ENCODE measurements around the gene XIRP2. TPM values are rescaled to one million over a fixed set of nuclear protein-coding genes. Genes with fewer than 3 reads are reported as not detected.

The XIRP2 gene
- total and polyA plus RNA-seq, 2 of the 13 experiments (the other 11 are each of a cell fraction or from before 2014, with no cell fraction given), result 0.04 to 0.05 TPM

GRCh38 chr2:166870346-166870745, 17.9 kb upstream of the XIRP2 start:
- H3K36me3 ChIP-seq (replicated peaks in 1 of 2; ENCODE audit: control insufficient read depth in 1 of 2, insufficient read depth in 2 of 2, low read length in 2 of 2), result no peaks in the 10 kb centered on the region
- H3K4me3 ChIP-seq (replicated peaks in 1 of 3; ENCODE audit: insufficient read depth in 1 of 3, low read depth in 2 of 3, low read length in 3 of 3), result no peak overlapping the region
- in situ Hi-C loops (cut with HindIII; ENCODE audit: extremely low pct_ligation_motif_present, low pct_unique_long_range_greater_than_20kb), result no loop called here
- TF ChIP-seq PHF21A (CRISPR knock-in tag; IDR thresholded peaks at IDR 0.05) (no peak), ZNF280D (CRISPR knock-in tag; IDR thresholded peaks at IDR 0.05) (no peak), SOX6 (IDR thresholded peaks at IDR 0.05) (no peak), SOX6 (CRISPR knock-in tag; IDR thresholded peaks at IDR 0.05) (no peak), ZBTB49 (CRISPR knock-in tag; IDR thresholded peaks at IDR 0.05; ENCODE audit: borderline replicate concordance) (no peak), ZNF274 (CRISPR knock-in tag; IDR thresholded peaks at IDR 0.05) (no peak), PAXIP1 (CRISPR knock-in tag; conservative IDR thresholded peaks at IDR 0.05) (no peak)
- no peaks in the 10 kb centered on the region for H3K79me2 ChIP-seq (ENCODE audit: insufficient read depth, low read length)
- no peaks in the 10 kb centered on the region for H3K9me3 ChIP-seq (ENCODE audit: low read length)
- no peak overlapping the region for H3K4me2 ChIP-seq (ENCODE audit: low read depth, low read length)
- no peak overlapping the region for H3K27ac ChIP-seq (ENCODE audit: extremely low read length, insufficient read depth, low read length)
- H2AFZ ChIP-seq (ENCODE audit: low read length), result no peak overlapping the region
- H4K20me1 ChIP-seq (ENCODE audit: insufficient read depth, low read length), result no peaks in the 10 kb centered on the region
- 2% methylated on average over 1 of the region's 1 CpG for WGBS (ENCODE audit: low lambda C conversion rate)
- CTCF ChIA-PET (ENCODE audit: low intra/inter-chr PET ratio, low total read pairs), result no interaction called here
- intact Hi-C loops (cut with micrococcal nuclease; ENCODE audit: unreplicated experiment), result no loop called here
- DNase-seq (ENCODE audit: low spot score) (no peak), ATAC-seq (no peak), FAIRE-seq (no peak)
- H3K9ac ChIP-seq (ENCODE audit: insufficient read depth, low read depth, low read length), result no peak overlapping the region
- H3K4me1 ChIP-seq (ENCODE audit: insufficient read depth, low read length), result no peaks in the 10 kb centered on the region
- BruUV-seq (replicated peaks), result no TSS peak
- H3K27me3 ChIP-seq (ENCODE audit: control insufficient read depth in 1 of 2, insufficient read depth in 2 of 2, low read length in 2 of 2), result no peaks in the 10 kb centered on the region
- POLR2A ChIA-PET, result no interaction called here
